CD4-positive, alpha-beta T cell (primary cell): ENCODE measurements around the gene ITGAE. TPM values are rescaled to one million over a fixed set of nuclear protein-coding genes. Genes with fewer than 3 reads are reported as not detected.
A peak's percentile ranks its signal among the peaks of the same experiment; 100 is the strongest.
"Not testable (repeated sequence)": the region's sequence is repeated elsewhere in the genome, so short reads cannot be mapped to it uniquely, and the experiment has no call there.

Experiments
- ATAC-seq: fragments of 200-7000 bp; cut with Tn5 transposase; one replicate; pipeline ENCODE4 v1.10.0; 2022; ENCODE audit warnings: mild to moderate bottlenecking; ENCODE audit not compliant: poor library complexity
- CTCF ChIA-PET: fragments of 350-600 bp; sonication (Branson Sonifier 250); formaldehyde crosslinking; loops from one replicate; lab custom pipeline; 2021; ENCODE audit warnings: antibody characterized with exemption, inconsistent platforms; lab: Charles Lee
- POLR2A ChIA-PET: fragments of 350-600 bp; sonication (Branson Sonifier 250); formaldehyde crosslinking; loops from one replicate; lab custom pipeline; 2021; ENCODE audit warnings: antibody characterized with exemption, inconsistent platforms; lab: Charles Lee
- DNase-seq, 14 experiments: peaks; one replicate each; pipeline ENCODE4 v3.0.0-alpha.2; 2013 to 2020; ENCODE audit warnings: mixed read lengths in 2 of 14
- H3K27ac ChIP-seq, 2 donors: one replicate each; pipeline versions ENCODE4 v1.5.1 to v1.7.0; 2013; ENCODE audit warnings: low read length in 2 of 2, low read depth in 1 of 2, mild to moderate bottlenecking in 1 of 2
- H3K27me3 ChIP-seq, 2 experiments: 1 replicate in 1 of 2; 2 replicates in 1 of 2; pipeline versions ENCODE4 v1.6.1 to v1.7.0; 2013; ENCODE audit warnings: low read length in 2 of 2, control low read depth in 1 of 2, mild to moderate bottlenecking in 1 of 2, moderate library complexity in 1 of 2; ENCODE audit not compliant: insufficient read depth in 2 of 2, control insufficient read depth in 1 of 2
- H3K36me3 ChIP-seq: one replicate; pipeline ENCODE4 v1.6.1; 2013; ENCODE audit warnings: low read length, control low read depth; ENCODE audit not compliant: insufficient read depth
- H3K4me1 ChIP-seq: one replicate; pipeline ENCODE4 v1.6.1; 2013; ENCODE audit warnings: low read length, control low read depth; ENCODE audit not compliant: insufficient read depth
- H3K4me3 ChIP-seq: one replicate; pipeline ENCODE4 v1.5.1; 2013; ENCODE audit warnings: mild to moderate bottlenecking, low read length, moderate library complexity
- H3K9me3 ChIP-seq, 2 experiments: 1 replicate in 1 of 2; 2 replicates in 1 of 2; pipeline versions ENCODE4 v1.6.1 to v1.7.0; 2013; ENCODE audit warnings: low read length in 2 of 2, mild to moderate bottlenecking in 2 of 2, control low read depth in 1 of 2, moderate library complexity in 1 of 2; ENCODE audit not compliant: control insufficient read depth in 1 of 2, insufficient read depth in 1 of 2
- H3K27ac Mint-ChIP-seq: one replicate; pipeline ENCODE4 v1.8.0; 2020; ENCODE audit warnings: mixed read lengths
- H3K27me3 Mint-ChIP-seq: one replicate; pipeline ENCODE4 v1.8.0; 2021; ENCODE audit warnings: mixed read lengths
- H3K36me3 Mint-ChIP-seq: one replicate; pipeline ENCODE4 v1.8.0; 2021; ENCODE audit warnings: low read depth, mixed read lengths
- H3K4me1 Mint-ChIP-seq: one replicate; pipeline ENCODE4 v1.8.0; 2021; ENCODE audit warnings: low read depth, mixed read lengths
- H3K4me3 Mint-ChIP-seq: one replicate; pipeline ENCODE4 v1.8.0; 2020; ENCODE audit warnings: mild to moderate bottlenecking, mixed read lengths
- H3K9me3 Mint-ChIP-seq: one replicate; pipeline ENCODE4 v1.8.0; 2020; ENCODE audit warnings: mixed read lengths
- intact Hi-C, 2 experiments: fragments of 100-400 bp; cut with DNase I in 1 of 2; cut with micrococcal nuclease in 1 of 2; formaldehyde crosslinking; loops; one replicate each; pipeline versions ENCODE4 v1.15.1 to v1.9.0; 2023 to 2025; cut with DNase I, micrococcal nuclease
- total RNA-seq, 174 experiments: library from RNA in 2 of 174; stranded (reverse) in 2 of 174; gene quantifications; one replicate each; pipeline ENCODE4 v1.2.3 and lab custom pipeline; 2021 to 2026
- TF ChIP-seq, protein P1 (sequence below): fragments of 200-600 bp; IDR thresholded peaks from one replicate; pipeline ENCODE4 v1.8.0; 2022; ENCODE audit warnings: antibody characterized with exemption, mild to moderate bottlenecking

Gene ITGAE
- total RNA-seq, 2 experiments from 2014 or later = 15.8 to 18.3 TPM

DNA sequence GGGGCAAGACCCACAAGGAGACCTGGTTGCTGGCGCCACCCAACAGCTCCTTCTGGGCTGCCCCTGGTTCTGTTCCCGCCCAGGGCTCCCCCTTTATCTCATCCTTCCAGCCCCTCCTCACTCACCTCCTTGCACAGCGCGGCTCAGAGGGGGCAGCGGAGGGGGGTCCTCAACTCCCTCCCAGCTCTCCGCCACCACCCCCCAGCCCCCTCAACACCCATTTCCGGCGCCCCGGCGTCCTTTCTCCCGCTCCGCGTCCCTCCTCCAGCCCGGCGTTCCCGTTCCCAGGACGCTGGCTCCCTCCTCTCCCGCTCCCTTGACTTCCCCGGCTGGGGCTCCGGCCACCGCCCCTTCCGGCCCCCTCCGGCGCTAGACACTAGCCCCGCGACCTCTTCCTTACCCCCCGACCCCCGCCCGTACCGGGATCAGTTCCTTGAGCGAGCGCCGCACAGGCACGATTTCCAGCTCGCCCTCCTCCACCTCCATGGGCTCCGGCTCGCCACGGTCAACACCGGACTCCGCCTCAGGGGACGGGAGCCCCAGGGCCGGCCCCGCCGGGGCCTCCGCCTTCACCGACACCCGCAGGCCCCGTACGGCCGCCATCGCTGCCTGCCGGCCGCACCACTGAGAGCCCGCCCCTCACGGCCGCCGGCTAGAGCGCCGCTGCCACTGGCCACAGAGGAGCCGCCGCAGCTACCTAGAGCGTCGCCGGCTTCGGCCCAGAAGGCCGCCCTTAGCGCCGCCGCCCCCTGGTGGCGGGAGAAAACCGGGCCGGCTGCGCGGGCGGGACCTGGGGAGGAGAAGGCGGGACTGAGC, 44.8 kb upstream of the ITGAE start, which contains the start of gene NCBP3:
NCBP3 (minus strand) TSS at position 626 of the 816 bp plus-strand sequence; CDS start at position 603, 23 bp downstream.
- H3K4me3 Mint-ChIP-seq = peak within 1 kb of the TSS; percentile 95
- intact Hi-C loops = loop anchor here (1.0 to 10.0 kb wide), 9 partner anchors 46 to 569 kb away; partner anchors contain the start of genes CTNS (in 1 of the 2), CYB5D2 (in 1 of the 2), EMC6 (in 1 of the 2) and SHPK (in 1 of the 2)
- peaks cover 28% of the 10 kb centered on the region for H3K4me1 Mint-ChIP-seq
- Histone ChIP-seq H3K9me3 (no peaks in the 10 kb centered on the region), H3K4me3 (peak within 1 kb of the TSS; percentile 100), H3K27me3 (no peaks in the 10 kb centered on the region), H3K36me3 (peaks cover 9% of the 10 kb centered on the region), H3K4me1 (peaks cover 30% of the 10 kb centered on the region), H3K27ac (peak within 1 kb of the TSS; percentile 70 to 77)
- H3K27ac Mint-ChIP-seq = peak within 1 kb of the TSS; percentile 82
- peak; percentile 79 to 97 (median 90) for DNase-seq
- peak; percentile 90 for ATAC-seq
- TF ChIP-seq, protein P1, sequence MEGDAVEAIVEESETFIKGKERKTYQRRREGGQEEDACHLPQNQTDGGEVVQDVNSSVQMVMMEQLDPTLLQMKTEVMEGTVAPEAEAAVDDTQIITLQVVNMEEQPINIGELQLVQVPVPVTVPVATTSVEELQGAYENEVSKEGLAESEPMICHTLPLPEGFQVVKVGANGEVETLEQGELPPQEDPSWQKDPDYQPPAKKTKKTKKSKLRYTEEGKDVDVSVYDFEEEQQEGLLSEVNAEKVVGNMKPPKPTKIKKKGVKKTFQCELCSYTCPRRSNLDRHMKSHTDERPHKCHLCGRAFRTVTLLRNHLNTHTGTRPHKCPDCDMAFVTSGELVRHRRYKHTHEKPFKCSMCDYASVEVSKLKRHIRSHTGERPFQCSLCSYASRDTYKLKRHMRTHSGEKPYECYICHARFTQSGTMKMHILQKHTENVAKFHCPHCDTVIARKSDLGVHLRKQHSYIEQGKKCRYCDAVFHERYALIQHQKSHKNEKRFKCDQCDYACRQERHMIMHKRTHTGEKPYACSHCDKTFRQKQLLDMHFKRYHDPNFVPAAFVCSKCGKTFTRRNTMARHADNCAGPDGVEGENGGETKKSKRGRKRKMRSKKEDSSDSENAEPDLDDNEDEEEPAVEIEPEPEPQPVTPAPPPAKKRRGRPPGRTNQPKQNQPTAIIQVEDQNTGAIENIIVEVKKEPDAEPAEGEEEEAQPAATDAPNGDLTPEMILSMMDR = peak; percentile 82
- H3K27me3 Mint-ChIP-seq = no peaks in the 10 kb centered on the region
- no peaks in the 10 kb centered on the region for H3K9me3 Mint-ChIP-seq
- peaks cover 23% of the 10 kb centered on the region for H3K36me3 Mint-ChIP-seq
- CTCF ChIA-PET = interaction anchor here (0.6 to 4.0 kb wide), 21 partner anchors 8 to 1205 kb away, joined by 3 to 52 read pairs (median 4); partner anchors contain the start of genes CTNS and SHPK
- POLR2A ChIA-PET = interaction anchor here (0.6 to 3.9 kb wide), 26 partner anchors 11 to 1122 kb away, joined by 3 to 21 read pairs (median 4); partner anchors contain the start of genes CAMKK1, CTNS, CYB5D2 and HASPIN

DNA sequence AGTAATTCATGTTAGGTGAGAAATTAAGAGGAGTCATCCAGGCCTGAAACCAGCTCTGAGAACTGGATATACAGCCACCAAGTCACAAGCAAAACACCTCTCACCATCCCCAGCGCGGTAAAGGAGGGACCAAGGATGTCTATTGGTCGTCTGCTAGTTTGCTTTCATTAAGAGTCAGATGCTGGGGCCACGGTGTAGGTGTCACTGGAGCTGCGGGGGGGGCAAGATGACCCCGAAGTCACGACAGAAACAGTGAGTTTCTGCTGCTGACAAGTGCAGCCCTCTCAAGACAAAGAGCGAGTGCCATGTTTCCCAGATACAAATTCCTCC, 44.3 kb upstream of the ITGAE start:
- H3K9me3 Mint-ChIP-seq = no peaks in the 10 kb centered on the region
- POLR2A ChIA-PET = interaction anchor here (0.6 to 3.9 kb wide), 15 partner anchors 11 to 1122 kb away, joined by 3 to 21 read pairs (median 5); partner anchors contain the start of genes CTNS, CYB5D2, HASPIN and P2RX1
- Histone ChIP-seq H3K27ac (peak overlapping the region; percentile 70 to 77), H3K9me3 (no peaks in the 10 kb centered on the region), H3K27me3 (no peaks in the 10 kb centered on the region), H3K4me3 (peak overlapping the region; percentile 100), H3K4me1 (peaks cover 30% of the 10 kb centered on the region), H3K36me3 (peaks cover 14% of the 10 kb centered on the region)
- DNase-seq (peak in 5 of 14 experiments; percentile 3 to 45 (median 8)), ATAC-seq (no peak)
- H3K4me3 Mint-ChIP-seq = peak overlapping the region; percentile 95
- no peaks in the 10 kb centered on the region for H3K27me3 Mint-ChIP-seq
- intact Hi-C loops = loop anchor here (5.0 to 10.0 kb wide), 7 partner anchors 108 to 570 kb away; partner anchors contain the start of genes CYB5D2 (in 1 of the 2), EMC6 (in 1 of the 2), TAX1BP3 (in 1 of the 2) and UBE2G1 (in 1 of the 2)
- H3K4me1 Mint-ChIP-seq = peaks cover 34% of the 10 kb centered on the region
- H3K36me3 Mint-ChIP-seq = peaks cover 29% of the 10 kb centered on the region
- peak overlapping the region; percentile 82 for H3K27ac Mint-ChIP-seq
- CTCF ChIA-PET = interaction anchor here (1.4 to 4.0 kb wide), 7 partner anchors 9 to 209 kb away, joined by 4 to 52 read pairs (median 6); partner anchors contain the start of genes CTNS and SHPK
- TF ChIP-seq, protein P1 = no peak

DNA sequence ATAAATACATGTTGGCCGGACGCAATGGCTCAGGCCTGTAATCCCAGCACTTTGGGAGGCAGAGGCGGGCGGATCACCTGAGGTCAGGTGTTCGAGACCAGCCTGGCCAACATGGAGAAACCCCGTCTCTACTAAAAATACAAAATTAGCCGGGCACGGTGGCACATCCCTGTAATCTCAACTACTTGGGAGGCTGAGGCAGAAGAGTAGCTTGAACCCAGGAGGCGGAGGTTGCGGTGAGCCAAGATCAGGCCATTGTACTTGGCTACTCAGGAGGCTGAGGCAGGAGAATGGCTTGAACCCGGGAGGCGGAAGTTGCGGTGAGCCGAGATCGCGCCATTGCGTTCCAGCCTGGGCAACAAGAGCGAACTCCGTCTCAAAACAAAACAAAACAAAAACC, 43.6 kb upstream of the ITGAE start:
- intact Hi-C loops = loop anchor here (10.0 kb wide), 3 partner anchors 230 to 570 kb away; partner anchors contain the start of gene UBE2G1 (in 1 of the 2)
- Histone ChIP-seq H3K4me3 (peak overlapping the region; percentile 100), H3K36me3 (peaks cover 21% of the 10 kb centered on the region), H3K4me1 (peaks cover 30% of the 10 kb centered on the region)
- H3K27me3 ChIP-seq, H3K27ac ChIP-seq, H3K9me3 ChIP-seq, H3K27ac Mint-ChIP-seq, ATAC-seq, H3K9me3 Mint-ChIP-seq, H3K27me3 Mint-ChIP-seq: not testable (repeated sequence)
- CTCF ChIA-PET = interaction anchor here (1.2 to 4.0 kb wide), 6 partner anchors 18 to 126 kb away, joined by 3 to 52 read pairs (median 4); no protein-coding TSS in a partner anchor
- peak overlapping the region; percentile 95 for H3K4me3 Mint-ChIP-seq
- peaks cover 36% of the 10 kb centered on the region for H3K36me3 Mint-ChIP-seq
- POLR2A ChIA-PET = interaction anchor here (1.0 to 3.9 kb wide), 8 partner anchors 12 to 1123 kb away, joined by 3 to 21 read pairs (median 4); partner anchors contain the start of genes CYB5D2, P2RX1, SPAG7 and ZZEF1
- DNase-seq = peak in 1 of 14 experiments; percentile 1
- H3K4me1 Mint-ChIP-seq = peaks cover 41% of the 10 kb centered on the region
